CD4-positive, alpha-beta T cell (primary cell): ENCODE measurements around the gene BTBD9. TPM values are rescaled to one million over a fixed set of nuclear protein-coding genes. Genes with fewer than 3 reads are reported as not detected.
A peak's percentile ranks its signal among the peaks of the same experiment; 100 is the strongest.

Experiments
- ATAC-seq: fragments of 200-7000 bp; cut with Tn5 transposase; one replicate; pipeline ENCODE4 v1.10.0; 2022; ENCODE audit warnings: mild to moderate bottlenecking; ENCODE audit not compliant: poor library complexity
- CTCF ChIA-PET: fragments of 350-600 bp; sonication (Branson Sonifier 250); formaldehyde crosslinking; loops from one replicate; lab custom pipeline; 2021; ENCODE audit warnings: antibody characterized with exemption, inconsistent platforms; lab: Charles Lee
- POLR2A ChIA-PET: fragments of 350-600 bp; sonication (Branson Sonifier 250); formaldehyde crosslinking; loops from one replicate; lab custom pipeline; 2021; ENCODE audit warnings: antibody characterized with exemption, inconsistent platforms; lab: Charles Lee
- DNase-seq, 14 experiments: peaks; one replicate each; pipeline ENCODE4 v3.0.0-alpha.2; 2013 to 2020; ENCODE audit warnings: mixed read lengths in 2 of 14
- H3K27ac ChIP-seq, 2 donors: one replicate each; pipeline versions ENCODE4 v1.5.1 to v1.7.0; 2013; ENCODE audit warnings: low read length in 2 of 2, low read depth in 1 of 2, mild to moderate bottlenecking in 1 of 2
- H3K27me3 ChIP-seq, 2 experiments: 1 replicate in 1 of 2; 2 replicates in 1 of 2; pipeline versions ENCODE4 v1.6.1 to v1.7.0; 2013; ENCODE audit warnings: low read length in 2 of 2, control low read depth in 1 of 2, mild to moderate bottlenecking in 1 of 2, moderate library complexity in 1 of 2; ENCODE audit not compliant: insufficient read depth in 2 of 2, control insufficient read depth in 1 of 2
- H3K36me3 ChIP-seq: one replicate; pipeline ENCODE4 v1.6.1; 2013; ENCODE audit warnings: low read length, control low read depth; ENCODE audit not compliant: insufficient read depth
- H3K4me1 ChIP-seq: one replicate; pipeline ENCODE4 v1.6.1; 2013; ENCODE audit warnings: low read length, control low read depth; ENCODE audit not compliant: insufficient read depth
- H3K4me3 ChIP-seq: one replicate; pipeline ENCODE4 v1.5.1; 2013; ENCODE audit warnings: mild to moderate bottlenecking, low read length, moderate library complexity
- H3K9me3 ChIP-seq, 2 experiments: 1 replicate in 1 of 2; 2 replicates in 1 of 2; pipeline versions ENCODE4 v1.6.1 to v1.7.0; 2013; ENCODE audit warnings: low read length in 2 of 2, mild to moderate bottlenecking in 2 of 2, control low read depth in 1 of 2, moderate library complexity in 1 of 2; ENCODE audit not compliant: control insufficient read depth in 1 of 2, insufficient read depth in 1 of 2
- H3K27ac Mint-ChIP-seq: one replicate; pipeline ENCODE4 v1.8.0; 2020; ENCODE audit warnings: mixed read lengths
- H3K27me3 Mint-ChIP-seq: one replicate; pipeline ENCODE4 v1.8.0; 2021; ENCODE audit warnings: mixed read lengths
- H3K36me3 Mint-ChIP-seq: one replicate; pipeline ENCODE4 v1.8.0; 2021; ENCODE audit warnings: low read depth, mixed read lengths
- H3K4me1 Mint-ChIP-seq: one replicate; pipeline ENCODE4 v1.8.0; 2021; ENCODE audit warnings: low read depth, mixed read lengths
- H3K4me3 Mint-ChIP-seq: one replicate; pipeline ENCODE4 v1.8.0; 2020; ENCODE audit warnings: mild to moderate bottlenecking, mixed read lengths
- H3K9me3 Mint-ChIP-seq: one replicate; pipeline ENCODE4 v1.8.0; 2020; ENCODE audit warnings: mixed read lengths
- CTCF ChIP-seq: fragments of 200-600 bp; IDR thresholded peaks from one replicate; pipeline ENCODE4 v1.8.0; 2022; ENCODE audit warnings: antibody characterized with exemption, mild to moderate bottlenecking
- intact Hi-C, 2 experiments: fragments of 100-400 bp; cut with DNase I in 1 of 2; cut with micrococcal nuclease in 1 of 2; formaldehyde crosslinking; loops; one replicate each; pipeline versions ENCODE4 v1.15.1 to v1.9.0; 2023 to 2025; cut with DNase I, micrococcal nuclease
- total RNA-seq, 174 experiments: library from RNA in 2 of 174; stranded (reverse) in 2 of 174; gene quantifications; one replicate each; pipeline ENCODE4 v1.2.3 and lab custom pipeline; 2021 to 2026

Gene BTBD9
- total RNA-seq, 2 experiments from 2014 or later: 58.7 to 59.3 TPM

- Histone ChIP-seq H3K4me1 (no peaks in the 10 kb centered on the region), H3K36me3 (no peaks in the 10 kb centered on the region), H3K9me3 (no peaks in the 10 kb centered on the region), H3K4me3 (no peak overlapping the region), H3K27me3 (no peaks in the 10 kb centered on the region), H3K27ac (no peak overlapping the region)
- H3K27me3 Mint-ChIP-seq: no peaks in the 10 kb centered on the region
- peak; percentile 51 to 84 (median 75) for DNase-seq
- POLR2A ChIA-PET: interaction anchor here (0.7 kb wide), 1 partner anchor 18 kb away, joined by 3 read pairs; no protein-coding TSS in a partner anchor
- H3K9me3 Mint-ChIP-seq: no peaks in the 10 kb centered on the region
- no peak overlapping the region for H3K27ac Mint-ChIP-seq
- H3K4me3 Mint-ChIP-seq: no peak overlapping the region
- intact Hi-C loops: loop anchor here (1.0 to 10.0 kb wide), 8 partner anchors 178 to 1167 kb away; no protein-coding TSS in a partner anchor
- CTCF ChIA-PET: interaction anchor here (0.6 to 1.5 kb wide), 15 partner anchors 9 to 796 kb away, joined by 3 to 15 read pairs (median 4); partner anchors contain the start of gene MDGA1
- peaks cover 6% of the 10 kb centered on the region for H3K4me1 Mint-ChIP-seq
- H3K36me3 Mint-ChIP-seq: no peaks in the 10 kb centered on the region
- ATAC-seq: peak; percentile 58
- peak; percentile 96 for TF ChIP-seq CTCF
Measured at GRCh38 chr6:38493931-38494547, 145.7 kb downstream of the BTBD9 start.

- no peak for TF ChIP-seq CTCF
- Mint-ChIP-seq H3K4me1 (peaks cover 6% of the 10 kb centered on the region), H3K27me3 (no peaks in the 10 kb centered on the region), H3K36me3 (no peaks in the 10 kb centered on the region), H3K27ac (no peak overlapping the region), H3K9me3 (no peaks in the 10 kb centered on the region), H3K4me3 (no peak overlapping the region)
- no peaks in the 10 kb centered on the region for H3K9me3 ChIP-seq
- POLR2A ChIA-PET: no interaction called here
- ATAC-seq: no peak
- H3K36me3 ChIP-seq: no peaks in the 10 kb centered on the region
- no peaks in the 10 kb centered on the region for H3K27me3 ChIP-seq
- H3K4me1 ChIP-seq: no peaks in the 10 kb centered on the region
- DNase-seq: no peak
- CTCF ChIA-PET: no interaction called here
- no peak overlapping the region for H3K4me3 ChIP-seq
- H3K27ac ChIP-seq: no peak overlapping the region
- intact Hi-C loops: loop anchor here (2.0 to 10.0 kb wide), 6 partner anchors 180 to 1165 kb away; no protein-coding TSS in a partner anchor
Measured at GRCh38 chr6:38492031-38492430, 147.7 kb downstream of the BTBD9 start.

GRCh38 chr6:38489951-38490350, 149.8 kb downstream of the BTBD9 start:
- no peaks in the 10 kb centered on the region for H3K4me1 ChIP-seq
- no peak overlapping the region for H3K27ac ChIP-seq
- peaks cover 6% of the 10 kb centered on the region for H3K4me1 Mint-ChIP-seq
- H3K36me3 Mint-ChIP-seq: no peaks in the 10 kb centered on the region
- intact Hi-C loops: loop anchor here (5.0 to 10.0 kb wide), 5 partner anchors 182 to 1163 kb away; no protein-coding TSS in a partner anchor
- H3K27ac Mint-ChIP-seq: no peak overlapping the region
- H3K27me3 ChIP-seq: no peaks in the 10 kb centered on the region
- H3K9me3 ChIP-seq: no peaks in the 10 kb centered on the region
- no peaks in the 10 kb centered on the region for H3K27me3 Mint-ChIP-seq
- H3K4me3 ChIP-seq: no peak overlapping the region
- no peaks in the 10 kb centered on the region for H3K9me3 Mint-ChIP-seq
- ChIA-PET CTCF (interaction anchor here (1.3 kb wide), 1 partner anchor 1164 kb away, joined by 3 read pairs; no protein-coding TSS in a partner anchor), POLR2A (no interaction called here)
- no peak for ATAC-seq
- no peaks in the 10 kb centered on the region for H3K36me3 ChIP-seq
- DNase-seq: no peak
- no peak for TF ChIP-seq CTCF
- H3K4me3 Mint-ChIP-seq: no peak overlapping the region
